GM12878 (cell line): ENCODE data around the gene CTAG1B. TPM values are rescaled to one million over a fixed set of nuclear protein-coding genes. Genes with fewer than 3 reads are reported as not detected.
"Not testable (repeated sequence)": the region's sequence is repeated elsewhere in the genome, so short reads cannot be mapped to it uniquely, and the experiment has no call there.

ENCODE experiments used
- ATAC-seq: fragments of 200-7000 bp; cut with Tn5 transposase; 3 replicates; pipeline ENCODE4 v1.9.1; 2020; ENCODE audit warnings: mild to moderate bottlenecking, moderate library complexity
- BruUV-seq: library from RNA; stranded (reverse); fragments of 400-500 nt; replicated peaks from 2 replicates; lab custom pipeline; 2021; lab: Mats Ljungman, UMichigan
- CTCF ChIA-PET: fragments of 300-600 bp; sonication (Branson Sonifier 250); formaldehyde crosslinking; extraction: SDS; loops from one replicate; lab custom pipeline; 2021; ENCODE audit warnings: inconsistent platforms; lab: Yijun Ruan, JAX
- POLR2A ChIA-PET: fragments of 350-600 bp; formaldehyde crosslinking; extraction: SDS; loops from one replicate; lab custom pipeline; 2021; ENCODE audit warnings: inconsistent platforms; lab: Charles Lee
- RAD21 ChIA-PET: fragments of 300-600 bp; sonication (Branson Sonifier 250); formaldehyde crosslinking; loops from one replicate; lab custom pipeline; 2023; ENCODE audit warnings: antibody characterized with exemption; ENCODE audit not compliant: unreplicated experiment; lab: Charles Lee
- SMC1A ChIA-PET: fragments of 300-600 bp; sonication (Branson Sonifier 250); formaldehyde crosslinking; loops from one replicate; lab custom pipeline; 2023; ENCODE audit not compliant: unreplicated experiment, uncharacterized antibody; lab: Charles Lee
- DNase-seq: peaks from one replicate; pipeline ENCODE4 v3.0.0-alpha.2; 2011; ENCODE audit warnings: low read depth, low spot score
- FAIRE-seq: peaks from 3 replicates; lab custom pipeline; 2011; peaks lifted over from hg19 to GRCh38; lab: Jason Lieb, UNC
- H2AFZ ChIP-seq: 2 replicates; pipeline ENCODE4 v1.6.0; 2011; ENCODE audit warnings: low read depth, low read length, control low read depth; ENCODE audit not compliant: control insufficient read depth
- H3K27ac ChIP-seq: 2 replicates; pipeline ENCODE4 v1.5.1; 2011; ENCODE audit warnings: control low read depth; ENCODE audit not compliant: control insufficient read depth, insufficient read depth
- H3K27me3 ChIP-seq, 2 experiments: replicated peaks in 1 of 2; 2 replicates each; pipeline versions ENCODE4 v1.6.0 to v1.6.1; 2011; ENCODE audit warnings: low read length in 1 of 2; ENCODE audit not compliant: control insufficient read depth in 2 of 2, insufficient read depth in 2 of 2
- H3K36me3 ChIP-seq, 2 experiments: 2 replicates each; pipeline ENCODE4 v1.5.1; 2011; ENCODE audit warnings: low read length in 1 of 2; ENCODE audit not compliant: control insufficient read depth in 2 of 2, insufficient read depth in 2 of 2
- H3K4me1 ChIP-seq: 2 replicates; pipeline ENCODE4 v1.6.1; 2011; ENCODE audit warnings: mild to moderate bottlenecking, low read length, moderate library complexity, mixed read lengths; ENCODE audit not compliant: control insufficient read depth, insufficient read depth
- H3K4me2 ChIP-seq: 2 replicates; pipeline ENCODE4 v1.6.0; 2011; ENCODE audit warnings: control low read depth; ENCODE audit not compliant: control insufficient read depth, insufficient read depth
- H3K4me3 ChIP-seq: fragments of 200-600 bp; sonication (generic); 2 replicates; pipeline ENCODE4 v1.5.1; 2016
- H3K79me2 ChIP-seq: 2 replicates; pipeline ENCODE4 v1.6.0; 2011; ENCODE audit warnings: low read length; ENCODE audit not compliant: control insufficient read depth, insufficient read depth
- H3K9ac ChIP-seq: 2 replicates; pipeline ENCODE4 v1.8.0; 2011; ENCODE audit warnings: low read length, control low read depth, mixed read lengths; ENCODE audit not compliant: control insufficient read depth, insufficient read depth
- H3K9me3 ChIP-seq: replicated peaks from 3 replicates; pipeline ENCODE4 v1.5.1; 2011; ENCODE audit warnings: mild to moderate bottlenecking, low read length; ENCODE audit not compliant: control insufficient read depth, insufficient read depth
- H4K20me1 ChIP-seq: 2 replicates; pipeline ENCODE4 v1.6.0; 2011; ENCODE audit not compliant: control insufficient read depth, insufficient read depth
- DPF2 ChIP-seq: fragments of 450-650 bp; IDR thresholded peaks from 2 replicates; pipeline ENCODE4 v1.6.1; 2017; ENCODE audit warnings: mild to moderate bottlenecking
- WGBS: methylation state at CpG from one replicate; pipeline ENCODE4 v1.1.6; 2016; ENCODE audit warnings: low lambda C conversion rate; ENCODE audit not compliant: insufficient replicate concordance, insufficient coverage; ENCODE audit errors: missing lambda C conversion rate; 5-methylcytosine and 5-hydroxymethylcytosine counted together
- in situ Hi-C: fragments of 300-500 bp; cut with MboI; formaldehyde crosslinking; loops from 9 replicates; pipeline ENCODE4 v1.14.3; 2018; ENCODE audit warnings: mixed read lengths
- intact Hi-C: fragments of 100-400 bp; cut with micrococcal nuclease; formaldehyde crosslinking; loops from one replicate; pipeline ENCODE4 v1.14.2; 2022; ENCODE audit not compliant: unreplicated experiment
- polyA plus RNA-seq, 11 experiments: library from polyadenylated mRNA; depleted of rRNA in 4 of 11; unstranded in 6 of 11; stranded (reverse) in 5 of 11; fragments of >200 nt; fragmentation: Nextera tagmentation in 4 of 11; fragmentation: Illumina TruSeq in 1 of 11; extraction: Ambion mirVana in 4 of 11; extraction: Trizol in 1 of 11; gene quantifications; 1 replicate in 1 of 11; 2 replicates in 10 of 11; pipeline versions ENCODE4 v1.2.1 to v1.2.3, GENCODE V29; 2011 to 2016; ENCODE audit warnings: inconsistent platforms in 2 of 11, missing spikeins in 2 of 11, low read depth in 1 of 11
- total RNA-seq, 4 experiments: library from RNA; depleted of rRNA in 3 of 4; stranded (reverse); fragments of >200 nt in 3 of 4; fragmentation: Illumina TruSeq in 1 of 4; extraction: Trizol in 1 of 4; gene quantifications; 2 replicates each; pipeline versions ENCODE4 v1.2.1 to v1.2.3, GENCODE V29; 2013 to 2021
- TF ChIP-seq, protein P1 (sequence below): fragments of 450-650 bp; IDR thresholded peaks from 2 replicates; pipeline ENCODE4 v1.6.1; 2017; ENCODE audit warnings: mild to moderate bottlenecking
- TF ChIP-seq, protein P2 (sequence below): fragments of 450-650 bp; formaldehyde crosslinking; IDR thresholded peaks from 2 replicates; pipeline ENCODE4 v1.4.0; 2020; ENCODE audit warnings: mild to moderate bottlenecking, moderate library complexity

CTAG1B gene
- total and polyA plus RNA-seq, 10 of the 15 experiments (the other 5 are each of a cell fraction or from before 2014, with no cell fraction given): not detected

DNA sequence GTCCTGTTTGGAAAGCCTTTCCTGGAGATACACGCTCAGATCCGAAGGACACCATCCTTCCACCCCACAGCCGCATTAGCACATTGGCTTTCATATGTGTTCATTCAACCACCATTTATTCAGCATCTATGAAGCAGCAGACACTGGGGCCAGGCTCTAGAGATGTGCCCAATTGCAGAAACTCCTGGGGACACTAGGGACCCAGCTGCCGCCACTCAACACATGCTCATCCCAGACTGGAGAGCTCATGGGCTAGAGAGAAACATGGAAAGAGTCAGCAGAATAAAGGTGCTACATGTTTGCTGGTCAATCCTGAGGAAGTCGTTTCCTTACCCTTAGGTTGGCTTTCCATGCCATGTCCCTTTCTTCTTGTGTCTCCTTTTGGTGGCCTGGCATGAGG is 26.6 kb downstream of the CTAG1B start:
- CTCF ChIA-PET: no interaction called here
- in situ Hi-C loops: loop anchor here (25.0 kb wide), 1 partner anchor 145 kb away; no protein-coding TSS in a partner anchor
- POLR2A ChIA-PET: no interaction called here
- RAD21 ChIA-PET: no interaction called here
- no peak overlapping the region for H3K9ac ChIP-seq
- intact Hi-C loops: no loop called here
- H3K9me3 ChIP-seq: no peaks in the 10 kb centered on the region; the same call in 2 of the 3 replicates
- TF ChIP-seq, protein P1, sequence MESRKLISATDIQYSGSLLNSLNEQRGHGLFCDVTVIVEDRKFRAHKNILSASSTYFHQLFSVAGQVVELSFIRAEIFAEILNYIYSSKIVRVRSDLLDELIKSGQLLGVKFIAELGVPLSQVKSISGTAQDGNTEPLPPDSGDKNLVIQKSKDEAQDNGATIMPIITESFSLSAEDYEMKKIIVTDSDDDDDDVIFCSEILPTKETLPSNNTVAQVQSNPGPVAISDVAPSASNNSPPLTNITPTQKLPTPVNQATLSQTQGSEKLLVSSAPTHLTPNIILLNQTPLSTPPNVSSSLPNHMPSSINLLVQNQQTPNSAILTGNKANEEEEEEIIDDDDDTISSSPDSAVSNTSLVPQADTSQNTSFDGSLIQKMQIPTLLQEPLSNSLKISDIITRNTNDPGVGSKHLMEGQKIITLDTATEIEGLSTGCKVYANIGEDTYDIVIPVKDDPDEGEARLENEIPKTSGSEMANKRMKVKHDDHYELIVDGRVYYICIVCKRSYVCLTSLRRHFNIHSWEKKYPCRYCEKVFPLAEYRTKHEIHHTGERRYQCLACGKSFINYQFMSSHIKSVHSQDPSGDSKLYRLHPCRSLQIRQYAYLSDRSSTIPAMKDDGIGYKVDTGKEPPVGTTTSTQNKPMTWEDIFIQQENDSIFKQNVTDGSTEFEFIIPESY: no peak
- TF ChIP-seq DPF2: no peak
- TF ChIP-seq, protein P2, sequence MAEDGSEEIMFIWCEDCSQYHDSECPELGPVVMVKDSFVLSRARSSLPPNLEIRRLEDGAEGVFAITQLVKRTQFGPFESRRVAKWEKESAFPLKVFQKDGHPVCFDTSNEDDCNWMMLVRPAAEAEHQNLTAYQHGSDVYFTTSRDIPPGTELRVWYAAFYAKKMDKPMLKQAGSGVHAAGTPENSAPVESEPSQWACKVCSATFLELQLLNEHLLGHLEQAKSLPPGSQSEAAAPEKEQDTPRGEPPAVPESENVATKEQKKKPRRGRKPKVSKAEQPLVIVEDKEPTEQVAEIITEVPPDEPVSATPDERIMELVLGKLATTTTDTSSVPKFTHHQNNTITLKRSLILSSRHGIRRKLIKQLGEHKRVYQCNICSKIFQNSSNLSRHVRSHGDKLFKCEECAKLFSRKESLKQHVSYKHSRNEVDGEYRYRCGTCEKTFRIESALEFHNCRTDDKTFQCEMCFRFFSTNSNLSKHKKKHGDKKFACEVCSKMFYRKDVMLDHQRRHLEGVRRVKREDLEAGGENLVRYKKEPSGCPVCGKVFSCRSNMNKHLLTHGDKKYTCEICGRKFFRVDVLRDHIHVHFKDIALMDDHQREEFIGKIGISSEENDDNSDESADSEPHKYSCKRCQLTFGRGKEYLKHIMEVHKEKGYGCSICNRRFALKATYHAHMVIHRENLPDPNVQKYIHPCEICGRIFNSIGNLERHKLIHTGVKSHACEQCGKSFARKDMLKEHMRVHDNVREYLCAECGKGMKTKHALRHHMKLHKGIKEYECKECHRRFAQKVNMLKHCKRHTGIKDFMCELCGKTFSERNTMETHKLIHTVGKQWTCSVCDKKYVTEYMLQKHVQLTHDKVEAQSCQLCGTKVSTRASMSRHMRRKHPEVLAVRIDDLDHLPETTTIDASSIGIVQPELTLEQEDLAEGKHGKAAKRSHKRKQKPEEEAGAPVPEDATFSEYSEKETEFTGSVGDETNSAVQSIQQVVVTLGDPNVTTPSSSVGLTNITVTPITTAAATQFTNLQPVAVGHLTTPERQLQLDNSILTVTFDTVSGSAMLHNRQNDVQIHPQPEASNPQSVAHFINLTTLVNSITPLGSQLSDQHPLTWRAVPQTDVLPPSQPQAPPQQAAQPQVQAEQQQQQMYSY: no peak
- no peak overlapping the region for H2AFZ ChIP-seq
- no peaks in the 10 kb centered on the region for H3K4me1 ChIP-seq
- no TSS peak for BruUV-seq
- H3K27ac ChIP-seq: no peak overlapping the region
- DNase-seq (no peak), FAIRE-seq (no peak), ATAC-seq (no peak)
- no peaks in the 10 kb centered on the region for H3K36me3 ChIP-seq
- SMC1A ChIA-PET: no interaction called here
- 61% methylated on average over 5 of the region's 5 CpGs for WGBS
- H3K4me3 ChIP-seq: no peak overlapping the region
- no peaks in the 10 kb centered on the region for H3K27me3 ChIP-seq
- H4K20me1 ChIP-seq: no peaks in the 10 kb centered on the region
- no peaks in the 10 kb centered on the region for H3K79me2 ChIP-seq
- no peak overlapping the region for H3K4me2 ChIP-seq

DNA sequence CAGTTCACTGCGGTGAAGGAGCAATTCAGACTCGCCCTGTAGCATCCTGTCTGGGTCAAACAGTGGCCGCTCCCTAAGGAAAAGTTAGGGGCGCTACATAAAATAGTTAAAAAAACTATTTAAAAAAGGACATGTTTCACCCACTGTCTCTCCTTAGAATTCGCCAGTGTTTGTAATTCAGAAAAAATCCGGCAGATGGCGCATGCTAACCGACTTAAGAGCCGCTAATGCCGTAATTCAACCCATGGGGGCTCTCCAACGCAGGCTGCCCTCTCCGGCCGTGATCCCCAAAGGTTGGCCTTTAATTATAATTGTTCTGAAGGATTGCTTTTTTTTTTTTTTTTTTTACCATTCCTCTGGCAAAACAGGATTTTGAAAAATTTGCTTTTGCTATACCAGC is 28.7 kb downstream of the CTAG1B start:
- POLR2A ChIA-PET: not testable (repeated sequence)

DNA sequence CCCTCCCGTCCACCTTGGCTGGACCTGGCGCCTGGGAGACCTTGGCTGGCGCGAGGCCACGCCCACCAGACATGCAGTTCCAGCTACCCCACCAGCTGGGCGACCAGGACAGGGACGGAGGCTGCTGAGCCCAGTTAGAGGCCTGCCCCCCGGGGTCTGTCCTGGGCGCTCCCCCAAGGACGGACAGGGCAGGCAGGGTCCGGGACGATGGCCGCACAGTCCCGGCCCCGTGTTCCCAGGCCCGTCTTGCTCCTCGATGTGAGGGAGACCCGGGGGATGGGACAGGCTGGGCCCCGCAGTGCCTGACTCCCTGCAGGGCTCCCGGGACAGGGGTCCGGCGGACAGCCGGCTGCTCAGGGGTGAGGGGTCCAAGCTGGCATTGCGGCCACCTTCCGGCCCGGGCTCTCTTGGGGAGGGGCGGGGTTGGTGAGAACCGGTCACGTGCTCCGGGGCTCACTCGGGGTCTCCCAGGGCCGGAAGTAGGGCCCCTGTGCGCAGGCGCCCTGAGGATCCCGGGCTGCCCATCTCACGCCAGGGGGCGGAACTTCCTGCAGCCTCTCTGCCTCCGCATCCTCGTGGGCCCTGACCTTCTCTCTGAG is 34.4 kb downstream of the CTAG1B start, which contains the start of gene CTAG1A:
CTAG1A (plus strand) TSS at position 549 of the 599 bp plus-strand sequence. CDS start 74 bp downstream, outside the sequence.
- SMC1A ChIA-PET, H3K27me3 ChIP-seq, DNase-seq, H3K9me3 ChIP-seq, ATAC-seq, FAIRE-seq, BruUV-seq, CTCF ChIA-PET, H3K79me2 ChIP-seq, H3K4me3 ChIP-seq, POLR2A ChIA-PET, H3K27ac ChIP-seq, H3K4me1 ChIP-seq, intact Hi-C loops, H2AFZ ChIP-seq, H3K9ac ChIP-seq, H3K36me3 ChIP-seq, H4K20me1 ChIP-seq, H3K4me2 ChIP-seq, RAD21 ChIA-PET: not testable (repeated sequence)
- no CpG with 5 or more reads among the region's 39 CpGs for WGBS
- in situ Hi-C loops: loop anchor here (25.0 kb wide), 1 partner anchor 153 kb away; no protein-coding TSS in a partner anchor

More for the DNA sequence above, 28.7 kb downstream of the CTAG1B start:
- H3K9ac ChIP-seq, H3K4me1 ChIP-seq, FAIRE-seq, BruUV-seq, H2AFZ ChIP-seq, H3K4me2 ChIP-seq, DNase-seq, H3K4me3 ChIP-seq, ATAC-seq, H3K79me2 ChIP-seq, intact Hi-C loops, RAD21 ChIA-PET, H4K20me1 ChIP-seq, CTCF ChIA-PET, H3K36me3 ChIP-seq, H3K27ac ChIP-seq, H3K9me3 ChIP-seq, SMC1A ChIA-PET, H3K27me3 ChIP-seq: not testable (repeated sequence)
- WGBS: no CpG with 5 or more reads among the region's 13 CpGs
- in situ Hi-C loops: loop anchor here (25.0 kb wide), 1 partner anchor 147 kb away; no protein-coding TSS in a partner anchor
